Neural crest cell (in vitro differentiated cells): ENCODE measurements around the gene HS3ST3B1. TPM values are rescaled to one million over a fixed set of nuclear protein-coding genes. Genes with fewer than 3 reads are reported as not detected.

Experiments used
- DNase-seq: peaks from one replicate; pipeline ENCODE4 v3.0.0; 2021; ENCODE audit warnings: low read depth, mixed read lengths, low spot score
- H3K27ac Mint-ChIP-seq: one replicate; pipeline ENCODE4 v1.8.0; 2021; ENCODE audit warnings: mild to moderate bottlenecking, mixed read lengths; ENCODE audit not compliant: unreplicated experiment
- H3K27me3 Mint-ChIP-seq: 2 replicates; pipeline ENCODE4 v1.8.0; 2021; ENCODE audit warnings: low read depth, mild to moderate bottlenecking, mixed read lengths
- H3K36me3 Mint-ChIP-seq: 2 replicates; pipeline ENCODE4 v1.8.0; 2021; ENCODE audit warnings: low read depth, mild to moderate bottlenecking, mixed read lengths
- H3K4me1 Mint-ChIP-seq: 2 replicates; pipeline ENCODE4 v1.8.0; 2021; ENCODE audit warnings: mixed read lengths
- H3K4me3 Mint-ChIP-seq: one replicate; pipeline ENCODE4 v1.8.0; 2021; ENCODE audit warnings: mild to moderate bottlenecking, mixed read lengths
- H3K9me3 Mint-ChIP-seq: 2 replicates; pipeline ENCODE4 v1.8.0; 2021; ENCODE audit warnings: mixed read lengths
- CTCF ChIP-seq: fragments of 200-600 bp; sonication (generic); conservative IDR thresholded peaks from 2 replicates; pipeline ENCODE4 v1.5.0; 2021; ENCODE audit warnings: antibody characterized with exemption, mild to moderate bottlenecking
- total RNA-seq: library from RNA; stranded (reverse); gene quantifications from 2 replicates; pipeline ENCODE4 v1.2.1, GENCODE V29; 2021

Gene HS3ST3B1
- total RNA-seq, 1 donor from 2014 or later, result 58.3 TPM

DNA sequence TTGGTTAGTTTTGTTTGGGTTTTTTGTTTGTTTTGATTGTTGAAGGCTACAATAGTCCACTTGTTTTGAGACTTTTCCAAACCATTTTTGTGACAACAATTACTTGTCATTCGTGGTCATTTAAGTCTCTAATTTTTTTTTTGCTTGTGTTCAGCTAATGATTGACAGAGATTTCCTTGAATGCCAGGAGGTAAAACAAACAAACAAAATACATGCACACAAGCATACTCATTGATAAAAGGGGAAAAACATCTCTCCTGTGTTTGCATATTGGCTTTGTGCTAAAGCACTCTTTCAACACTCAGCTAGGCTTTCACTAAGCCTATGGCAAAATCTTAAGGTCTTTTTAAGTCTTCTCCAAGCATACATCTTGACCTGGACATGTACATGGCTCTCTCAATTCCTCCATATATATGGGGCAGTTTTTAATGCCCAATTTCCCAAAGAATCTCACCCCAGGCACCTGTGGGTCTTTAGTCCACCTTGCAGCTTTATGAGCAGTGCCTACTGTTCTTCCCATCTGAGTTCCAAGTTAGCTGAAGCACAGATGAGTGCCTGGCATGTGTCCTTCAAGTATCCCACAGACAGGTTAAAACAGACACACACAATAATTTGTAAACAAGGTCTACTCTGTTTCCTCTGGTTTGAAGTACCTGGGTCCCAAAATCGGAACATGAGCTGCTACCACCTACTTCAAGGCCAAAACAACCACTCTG is 24.2 kb upstream of the HS3ST3B1 start:
- no peak overlapping the region for H3K27ac Mint-ChIP-seq
- no peak for DNase-seq
- peaks cover 9% of the 10 kb centered on the region for H3K27me3 Mint-ChIP-seq

DNA sequence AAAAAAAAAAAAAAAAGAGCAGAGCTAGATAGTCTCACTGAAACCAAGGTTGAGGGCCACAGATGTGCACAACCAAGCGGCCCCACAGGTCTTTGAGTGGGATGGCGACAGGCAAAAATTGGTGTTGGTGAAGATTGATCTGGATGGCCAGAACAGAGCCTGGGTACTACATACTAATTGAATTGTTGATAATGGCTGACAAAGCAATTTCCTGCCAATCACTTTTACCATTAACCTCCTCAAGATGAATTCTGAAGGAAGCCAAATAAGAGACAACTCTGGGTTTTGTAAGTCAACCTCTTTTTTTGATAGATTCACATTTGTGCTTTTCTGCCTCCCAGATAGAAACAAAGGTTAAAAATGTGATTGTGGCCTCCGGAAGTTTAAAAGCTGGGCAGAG is 19.4 kb upstream of the HS3ST3B1 start:
- H3K4me3 Mint-ChIP-seq, result no peak overlapping the region
- peaks cover 16% of the 10 kb centered on the region for H3K27me3 Mint-ChIP-seq
- no peak for DNase-seq
- H3K4me1 Mint-ChIP-seq, result no peaks in the 10 kb centered on the region
- H3K27ac Mint-ChIP-seq, result no peak overlapping the region
- H3K36me3 Mint-ChIP-seq, result no peaks in the 10 kb centered on the region
- TF ChIP-seq CTCF, result no peak
- H3K9me3 Mint-ChIP-seq, result no peaks in the 10 kb centered on the region

More for the DNA sequence above, 24.2 kb upstream of the HS3ST3B1 start:
- Mint-ChIP-seq H3K9me3 (peaks cover 10% of the 10 kb centered on the region), H3K4me3 (no peak overlapping the region), H3K36me3 (peaks cover 4% of the 10 kb centered on the region), H3K4me1 (no peaks in the 10 kb centered on the region)
- no peak for TF ChIP-seq CTCF

- TF ChIP-seq CTCF, result no peak
- Mint-ChIP-seq H3K4me1 (no peaks in the 10 kb centered on the region), H3K27me3 (peaks cover 12% of the 10 kb centered on the region), H3K4me3 (no peak overlapping the region), H3K27ac (no peak overlapping the region), H3K36me3 (no peaks in the 10 kb centered on the region), H3K9me3 (no peaks in the 10 kb centered on the region)
- no peak for DNase-seq
These were observed 18.2 kb upstream of the HS3ST3B1 start for GRCh38 chr17:14282726-14283125.

- peaks cover 3% of the 10 kb centered on the region for H3K36me3 Mint-ChIP-seq
- DNase-seq, result no peak
- H3K4me1 Mint-ChIP-seq, result no peaks in the 10 kb centered on the region
- no peak overlapping the region for H3K27ac Mint-ChIP-seq
- H3K27me3 Mint-ChIP-seq, result peaks cover 12% of the 10 kb centered on the region
- H3K9me3 Mint-ChIP-seq, result peaks cover 7% of the 10 kb centered on the region
- H3K4me3 Mint-ChIP-seq, result no peak overlapping the region
- TF ChIP-seq CTCF, result no peak
These were observed 11.7 kb upstream of the HS3ST3B1 start for GRCh38 chr17:14289162-14289561.

- no peak for DNase-seq
- H3K9me3 Mint-ChIP-seq, result peaks cover 7% of the 10 kb centered on the region
- peaks cover 58% of the 10 kb centered on the region for H3K27me3 Mint-ChIP-seq
- H3K27ac Mint-ChIP-seq, result no peak overlapping the region
- peaks cover 3% of the 10 kb centered on the region for H3K36me3 Mint-ChIP-seq
- H3K4me1 Mint-ChIP-seq, result peaks cover 34% of the 10 kb centered on the region
- H3K4me3 Mint-ChIP-seq, result no peak overlapping the region
- TF ChIP-seq CTCF, result no peak
These were observed 6.0 kb upstream of the HS3ST3B1 start for GRCh38 chr17:14294876-14295275.
